Measurements from ENCODE around the gene NEK7.

The NEK7 gene

DNA sequence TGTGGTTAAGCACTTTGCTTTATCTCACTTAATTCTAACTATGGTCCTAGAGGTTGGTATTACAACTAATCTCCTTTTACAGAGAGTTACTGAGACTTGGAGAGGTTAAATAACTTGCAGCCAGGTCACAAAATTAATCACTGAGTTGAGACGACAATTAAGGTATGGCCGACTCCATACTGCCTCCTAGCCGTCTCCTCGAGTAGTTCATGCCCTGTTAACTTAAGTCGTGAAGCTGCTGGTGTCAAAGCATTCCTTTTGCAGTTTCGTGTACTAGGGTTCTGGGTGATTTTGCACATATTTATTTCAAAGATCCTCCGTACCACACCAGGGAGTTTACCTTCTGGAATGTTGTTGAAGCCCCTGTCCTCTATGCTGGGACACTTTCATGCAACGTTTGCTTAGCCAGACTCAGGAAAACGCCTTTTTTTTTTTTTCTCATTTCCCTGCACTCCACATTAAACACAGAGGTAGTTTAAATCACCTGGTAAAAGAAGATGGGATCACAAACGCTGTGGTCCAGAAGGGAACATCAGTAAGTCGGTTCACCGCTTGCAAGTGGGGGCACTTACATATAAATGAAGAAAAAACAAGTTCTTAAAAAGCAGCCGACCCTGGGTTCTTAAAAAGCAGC is 570 bp upstream of the NEK7 start:
- Mint-ChIP-seq H3K4me3 (peak overlapping the region; percentile 80), H3K27ac (peak overlapping the region; percentile 93), H3K4me1 (ENCODE audit: low read depth) (peaks cover 39% of the 10 kb centered on the region), H3K36me3 (ENCODE audit: low read depth) (peaks cover 17% of the 10 kb centered on the region), H3K9me3 (no peaks in the 10 kb centered on the region), H3K27me3 (no peaks in the 10 kb centered on the region)
- intact Hi-C loops (cut with micrococcal nuclease) = loop anchor here (5.0 to 10.0 kb wide), 3 partner anchors 76 to 309 kb away; partner anchors contain the start of gene LHX9

DNA sequence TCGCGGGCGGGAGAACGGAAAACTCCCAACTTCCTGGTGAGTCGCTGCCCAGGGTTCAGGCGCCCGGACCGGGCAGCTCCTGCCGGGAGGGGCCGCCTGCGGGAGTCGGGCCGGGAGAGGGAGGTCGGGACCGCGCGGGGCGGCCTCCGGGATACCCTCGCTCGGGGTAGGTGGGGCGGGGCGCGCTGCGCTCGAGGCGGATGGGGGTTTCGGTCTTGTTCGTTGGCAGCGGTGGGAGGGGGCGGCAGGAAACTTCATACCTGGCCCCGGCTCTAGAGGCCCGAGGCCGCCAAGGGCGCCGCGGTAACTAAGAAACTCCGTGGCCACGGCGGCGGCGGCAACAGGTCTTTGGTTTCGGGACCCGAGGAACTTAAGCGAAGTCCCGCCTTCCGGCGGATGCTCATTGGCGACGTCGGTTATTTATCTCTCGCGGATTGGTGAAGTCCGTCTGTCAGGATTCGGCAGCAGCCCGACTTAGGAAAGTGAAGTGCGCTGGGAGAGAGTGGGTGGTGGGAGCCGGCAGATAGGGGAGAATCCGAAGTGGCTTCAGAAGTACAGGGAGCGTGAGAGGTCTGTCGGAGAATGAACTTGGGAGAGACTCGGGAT is 546 bp downstream of the NEK7 start:
- Mint-ChIP-seq H3K27me3 (no peaks in the 10 kb centered on the region), H3K9me3 (no peaks in the 10 kb centered on the region), H3K27ac (peak overlapping the region; percentile 93), H3K4me3 (peak overlapping the region; percentile 93), H3K4me1 (ENCODE audit: low read depth) (peaks cover 49% of the 10 kb centered on the region), H3K36me3 (ENCODE audit: low read depth) (peaks cover 17% of the 10 kb centered on the region)
- intact Hi-C loops (cut with micrococcal nuclease) = loop anchor here (5.0 to 10.0 kb wide), 3 partner anchors 75 to 307 kb away; partner anchors contain the start of gene LHX9

DNA sequence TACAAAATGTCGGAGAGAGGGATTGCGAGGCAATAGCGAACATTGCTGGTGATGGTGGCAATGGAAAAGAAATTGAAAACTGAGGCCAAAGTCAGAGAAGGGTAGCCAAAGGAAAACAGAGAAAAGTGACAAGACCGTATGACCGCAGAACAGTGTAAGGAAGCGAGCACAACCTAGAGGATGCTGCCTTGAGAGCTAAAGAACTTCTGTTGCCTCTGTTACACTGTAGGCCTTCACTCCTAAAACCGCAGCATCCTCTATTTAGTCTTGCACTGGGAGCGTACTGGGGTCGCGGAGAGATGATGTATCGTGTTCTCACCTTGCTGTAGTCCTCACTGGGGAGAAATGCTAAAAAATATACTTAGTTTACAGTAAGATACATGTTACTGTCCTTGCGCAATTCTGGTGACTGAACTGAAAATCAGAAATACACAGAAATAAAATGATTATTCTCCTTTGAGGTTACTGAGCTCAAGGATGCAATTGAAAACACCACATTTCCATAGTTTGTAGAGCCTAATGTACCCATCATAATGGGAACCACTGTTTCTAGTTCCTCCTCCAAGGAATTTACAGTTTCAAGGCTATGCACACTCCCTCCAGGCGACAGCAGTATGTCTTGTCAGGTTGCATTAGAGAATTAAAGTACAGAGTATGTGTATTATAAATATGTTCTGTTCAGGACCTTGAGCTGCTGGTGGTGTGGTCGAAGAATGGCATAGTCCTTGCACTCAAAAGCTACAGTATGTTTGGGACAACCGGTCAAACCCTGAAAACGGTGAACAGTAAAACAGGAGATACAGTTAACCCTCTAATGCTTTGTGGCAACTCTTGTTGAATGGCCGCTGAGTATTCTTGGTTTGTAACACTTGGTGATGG is 1.3 kb downstream of the NEK7 start:
- no peaks in the 10 kb centered on the region for H3K9me3 Mint-ChIP-seq
- peak overlapping the region; percentile 93 for H3K27ac Mint-ChIP-seq
- intact Hi-C loops (cut with micrococcal nuclease) = loop anchor here (2.0 to 10.0 kb wide), 4 partner anchors 74 to 525 kb away; partner anchors contain the start of gene LHX9
- H3K27me3 Mint-ChIP-seq = no peaks in the 10 kb centered on the region
- peaks cover 17% of the 10 kb centered on the region for H3K36me3 Mint-ChIP-seq (ENCODE audit: low read depth)
- peak overlapping the region; percentile 93 for H3K4me3 Mint-ChIP-seq
- H3K4me1 Mint-ChIP-seq (ENCODE audit: low read depth) = peaks cover 55% of the 10 kb centered on the region

DNA sequence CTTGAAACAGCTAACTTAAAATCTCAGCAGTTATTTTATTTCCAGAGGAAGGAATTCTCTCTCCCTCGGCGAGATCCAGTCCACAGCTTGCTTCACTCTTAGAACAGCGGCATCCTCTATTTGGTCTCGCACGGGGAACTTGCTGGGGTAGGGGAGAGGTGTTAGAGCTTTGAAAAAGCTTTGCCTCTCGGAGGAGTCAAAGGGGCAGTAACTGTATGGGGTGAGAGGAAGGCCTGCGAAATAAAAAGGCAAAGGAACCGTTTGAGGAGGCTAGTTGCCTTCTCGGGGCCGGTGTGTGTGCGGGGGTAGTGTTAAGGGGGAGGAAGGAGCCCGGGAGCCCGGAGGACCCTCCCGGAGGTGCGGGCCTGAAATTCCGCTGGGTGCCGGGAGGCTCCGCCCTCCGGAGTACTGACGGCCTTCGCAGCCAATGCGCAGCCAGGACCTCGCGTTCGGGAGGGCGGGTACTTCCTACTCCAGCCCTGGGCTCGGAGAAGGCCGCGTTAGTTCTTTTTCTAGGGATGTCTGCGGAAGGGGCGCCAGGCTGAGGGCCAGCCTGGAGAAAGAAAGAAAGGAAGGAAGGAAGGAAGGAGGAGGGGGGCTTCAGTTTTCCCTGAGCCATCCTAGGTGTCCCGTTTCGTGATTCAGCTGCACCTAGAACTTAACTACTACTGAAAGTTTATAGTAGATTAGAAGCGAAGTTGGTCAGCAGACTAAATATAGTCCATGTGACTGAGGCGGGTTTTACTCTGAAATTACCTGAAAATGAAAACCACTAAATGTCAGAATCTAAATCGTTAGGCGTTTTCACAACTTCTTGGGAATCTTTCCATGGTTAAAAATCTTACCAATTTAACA is 2.2 kb downstream of the NEK7 start:
- no peaks in the 10 kb centered on the region for H3K27me3 Mint-ChIP-seq
- H3K4me3 Mint-ChIP-seq = peak overlapping the region; percentile 93
- no peaks in the 10 kb centered on the region for H3K9me3 Mint-ChIP-seq
- H3K4me1 Mint-ChIP-seq (ENCODE audit: low read depth) = peaks cover 55% of the 10 kb centered on the region
- H3K27ac Mint-ChIP-seq = peak overlapping the region; percentile 93
- intact Hi-C loops (cut with micrococcal nuclease) = loop anchor here (2.0 to 10.0 kb wide), 4 partner anchors 73 to 524 kb away; partner anchors contain the start of gene LHX9
- H3K36me3 Mint-ChIP-seq (ENCODE audit: low read depth) = peaks cover 17% of the 10 kb centered on the region

DNA sequence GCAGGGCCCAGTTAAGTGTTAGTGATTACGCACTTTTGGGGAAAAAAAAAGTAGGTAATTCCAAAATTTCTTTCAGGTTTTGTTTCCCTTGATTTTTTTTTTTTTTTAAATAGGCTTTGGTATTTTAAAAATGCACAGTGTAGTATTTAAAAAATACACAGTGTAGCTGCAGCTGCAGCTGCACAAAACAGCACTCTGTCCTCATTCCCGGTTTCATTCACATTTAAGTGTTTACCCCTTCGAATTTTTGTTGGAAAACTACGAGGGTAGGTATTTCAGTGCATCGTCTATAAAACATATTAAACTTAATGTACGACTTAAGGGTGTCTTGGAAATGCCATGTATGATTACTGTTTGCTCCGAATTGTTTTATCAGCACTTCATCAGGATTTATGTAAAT is 3.4 kb downstream of the NEK7 start:
- H3K27ac Mint-ChIP-seq = no peak overlapping the region
- intact Hi-C loops (cut with micrococcal nuclease) = no loop called here
- no peak overlapping the region for H3K4me3 Mint-ChIP-seq

DNA sequence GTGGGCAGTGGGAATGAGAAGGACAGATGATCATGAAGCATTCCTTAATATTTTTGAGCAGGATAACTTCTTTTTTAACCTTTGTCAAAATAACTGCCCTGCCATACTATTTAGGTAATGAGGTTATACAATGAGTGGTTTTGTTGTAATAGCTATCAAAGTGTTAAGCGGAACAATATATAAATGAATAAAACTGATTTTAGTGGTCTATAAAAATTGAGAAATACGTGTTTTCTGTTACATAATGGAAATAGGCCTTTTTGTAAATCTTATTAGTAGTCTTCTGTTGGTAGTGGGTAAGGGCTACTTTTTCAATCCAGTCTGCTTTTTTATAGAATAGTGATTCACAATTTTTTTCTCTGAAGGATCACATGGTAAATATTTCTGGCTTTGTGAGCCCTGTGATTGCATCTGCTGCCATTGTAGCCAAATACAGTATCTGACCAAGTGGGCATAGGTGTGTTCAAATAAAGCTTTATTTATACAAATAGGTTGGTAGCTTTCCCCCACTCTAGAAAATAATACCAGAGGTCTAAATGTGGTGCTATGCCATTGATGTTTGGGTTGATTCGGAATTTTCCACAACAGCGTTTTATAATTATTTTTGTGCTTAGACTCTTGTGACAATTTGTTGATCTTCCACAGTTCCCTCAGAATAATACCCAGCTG is 4.3 kb downstream of the NEK7 start:
- H3K27ac Mint-ChIP-seq = peak overlapping the region; percentile 74
- H3K27me3 Mint-ChIP-seq = no peaks in the 10 kb centered on the region
- peaks cover 60% of the 10 kb centered on the region for H3K4me1 Mint-ChIP-seq (ENCODE audit: low read depth)
- peaks cover 22% of the 10 kb centered on the region for H3K36me3 Mint-ChIP-seq (ENCODE audit: low read depth)
- H3K9me3 Mint-ChIP-seq = no peaks in the 10 kb centered on the region
- H3K4me3 Mint-ChIP-seq = no peak overlapping the region
- intact Hi-C loops (cut with micrococcal nuclease) = no loop called here

More for the DNA sequence above, 3.4 kb downstream of the NEK7 start:
- Mint-ChIP-seq H3K9me3 (no peaks in the 10 kb centered on the region), H3K36me3 (ENCODE audit: low read depth) (peaks cover 21% of the 10 kb centered on the region), H3K4me1 (ENCODE audit: low read depth) (peaks cover 60% of the 10 kb centered on the region), H3K27me3 (no peaks in the 10 kb centered on the region)

DNA sequence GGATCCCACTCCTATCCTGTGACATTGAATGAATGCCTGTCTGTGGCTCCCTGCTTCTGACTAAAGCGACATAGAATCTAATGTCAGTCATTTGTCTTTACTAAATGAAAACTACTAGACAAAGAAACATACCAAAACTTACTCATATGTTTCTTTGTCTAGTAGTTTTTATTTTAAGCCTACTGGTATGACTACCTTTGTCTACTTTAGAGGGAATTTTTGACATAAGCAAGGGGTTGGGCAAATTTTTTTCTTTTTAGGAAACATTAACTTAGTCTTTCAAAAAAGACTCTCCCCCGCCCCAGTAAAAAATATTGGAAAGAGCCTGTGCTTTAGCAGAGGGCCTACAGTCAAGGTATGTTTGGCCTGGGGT is 4.9 kb downstream of the NEK7 start:
- no peaks in the 10 kb centered on the region for H3K27me3 Mint-ChIP-seq
- peaks cover 22% of the 10 kb centered on the region for H3K36me3 Mint-ChIP-seq (ENCODE audit: low read depth)
- intact Hi-C loops (cut with micrococcal nuclease) = no loop called here
- H3K9me3 Mint-ChIP-seq = no peaks in the 10 kb centered on the region
- H3K4me1 Mint-ChIP-seq (ENCODE audit: low read depth) = peaks cover 63% of the 10 kb centered on the region
- peak overlapping the region; percentile 74 for H3K27ac Mint-ChIP-seq
- no peak overlapping the region for H3K4me3 Mint-ChIP-seq

DNA sequence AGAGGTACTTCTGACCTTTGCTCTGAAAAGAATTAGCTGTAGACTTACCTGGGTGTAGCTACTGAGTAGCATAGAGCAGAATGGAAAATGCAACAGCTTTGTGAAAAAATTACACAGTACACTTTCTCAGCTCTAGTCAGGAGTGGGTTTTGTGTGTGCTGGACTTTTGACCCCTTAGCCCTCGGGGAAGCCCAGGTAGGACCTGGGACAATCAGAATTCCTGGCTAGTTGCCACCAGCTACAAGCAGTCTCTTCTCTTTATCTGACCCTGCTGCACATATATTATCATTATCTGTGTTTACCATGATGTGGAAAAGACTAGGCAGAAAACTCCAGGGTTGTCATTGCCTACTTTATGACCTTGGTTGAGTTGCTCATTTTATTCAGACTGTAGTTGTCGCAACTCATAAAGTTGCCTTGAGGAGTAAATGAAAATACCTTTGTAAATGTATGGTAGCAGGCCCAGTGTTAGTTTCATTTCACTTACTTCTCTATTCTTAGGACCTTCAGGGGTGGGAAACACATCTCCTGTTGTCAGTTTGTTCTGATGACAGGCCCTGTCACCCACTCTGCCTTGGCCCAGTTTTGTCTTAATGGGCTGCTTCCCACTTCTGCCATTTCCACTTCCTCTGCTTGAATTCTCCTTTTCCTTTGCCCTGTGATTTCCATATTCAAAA is 5.4 kb downstream of the NEK7 start:
- Mint-ChIP-seq H3K27me3 (no peaks in the 10 kb centered on the region), H3K36me3 (ENCODE audit: low read depth) (peaks cover 20% of the 10 kb centered on the region), H3K9me3 (no peaks in the 10 kb centered on the region), H3K27ac (peak overlapping the region; percentile 74), H3K4me3 (peak overlapping the region; percentile 28), H3K4me1 (ENCODE audit: low read depth) (peaks cover 67% of the 10 kb centered on the region)
- intact Hi-C loops (cut with micrococcal nuclease) = no loop called here

DNA sequence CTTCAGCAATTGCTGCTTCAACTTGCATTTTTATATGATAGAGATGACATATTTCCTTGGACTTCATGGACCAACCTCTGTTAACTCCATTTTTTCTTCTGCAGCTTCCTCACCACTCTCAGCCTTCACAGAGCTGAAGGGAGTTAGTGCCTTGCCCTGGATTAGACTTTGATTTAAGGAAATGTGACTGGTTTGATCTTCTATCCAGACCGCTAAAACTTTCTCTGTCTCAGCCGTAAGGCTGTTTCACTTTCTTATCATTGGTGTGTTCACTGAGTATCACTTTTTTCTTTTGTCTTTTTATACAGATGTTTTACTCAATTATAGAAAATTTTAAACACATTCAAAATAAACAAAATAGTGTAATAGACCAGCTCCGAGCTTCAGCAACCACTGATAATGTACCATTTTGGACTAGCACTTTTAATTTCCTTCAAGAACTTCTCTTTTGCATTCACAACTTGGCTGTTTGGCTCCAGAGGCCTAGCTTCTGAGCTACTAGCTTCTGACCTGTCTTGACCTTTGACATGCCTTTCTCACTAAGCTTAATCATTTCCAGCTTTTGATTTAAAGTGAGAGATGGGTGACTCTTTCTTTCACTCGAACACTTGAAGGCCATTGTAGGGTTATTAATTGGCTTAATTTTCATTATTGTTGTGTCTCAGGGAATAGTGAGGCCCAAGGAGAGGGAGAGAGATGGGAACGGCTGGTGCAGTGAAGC is 9.3 kb downstream of the NEK7 start:
- peaks cover 64% of the 10 kb centered on the region for H3K4me1 Mint-ChIP-seq (ENCODE audit: low read depth)
- intact Hi-C loops (cut with micrococcal nuclease) = no loop called here
- H3K4me3 Mint-ChIP-seq = no peak overlapping the region
- peaks cover 11% of the 10 kb centered on the region for H3K36me3 Mint-ChIP-seq (ENCODE audit: low read depth)
- H3K27me3 Mint-ChIP-seq = no peaks in the 10 kb centered on the region
- no peaks in the 10 kb centered on the region for H3K9me3 Mint-ChIP-seq
- no peak overlapping the region for H3K27ac Mint-ChIP-seq

DNA sequence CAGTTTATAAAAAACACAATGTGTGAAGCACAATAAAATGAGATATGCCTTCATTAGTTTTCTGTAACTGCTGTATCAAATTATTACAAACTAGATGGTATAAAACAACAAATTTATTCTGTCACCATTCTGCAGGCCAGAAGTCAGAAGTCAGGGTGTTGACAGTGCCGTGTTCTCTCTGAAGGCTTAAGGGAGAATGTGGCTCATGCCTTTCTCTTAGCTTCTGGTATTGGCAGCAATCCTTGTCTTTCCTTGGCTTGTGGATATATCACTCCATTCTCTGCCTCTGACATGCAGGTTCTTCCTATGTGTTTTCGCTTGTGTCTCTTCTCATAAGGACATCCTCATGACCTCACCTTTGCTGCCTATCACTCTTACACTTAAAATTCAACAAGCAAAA is 10.1 kb downstream of the NEK7 start:
- Mint-ChIP-seq H3K27ac (no peak overlapping the region), H3K27me3 (no peaks in the 10 kb centered on the region), H3K4me3 (no peak overlapping the region), H3K9me3 (no peaks in the 10 kb centered on the region), H3K36me3 (ENCODE audit: low read depth) (peaks cover 11% of the 10 kb centered on the region), H3K4me1 (ENCODE audit: low read depth) (peaks cover 63% of the 10 kb centered on the region)
- intact Hi-C loops (cut with micrococcal nuclease) = no loop called here

DNA sequence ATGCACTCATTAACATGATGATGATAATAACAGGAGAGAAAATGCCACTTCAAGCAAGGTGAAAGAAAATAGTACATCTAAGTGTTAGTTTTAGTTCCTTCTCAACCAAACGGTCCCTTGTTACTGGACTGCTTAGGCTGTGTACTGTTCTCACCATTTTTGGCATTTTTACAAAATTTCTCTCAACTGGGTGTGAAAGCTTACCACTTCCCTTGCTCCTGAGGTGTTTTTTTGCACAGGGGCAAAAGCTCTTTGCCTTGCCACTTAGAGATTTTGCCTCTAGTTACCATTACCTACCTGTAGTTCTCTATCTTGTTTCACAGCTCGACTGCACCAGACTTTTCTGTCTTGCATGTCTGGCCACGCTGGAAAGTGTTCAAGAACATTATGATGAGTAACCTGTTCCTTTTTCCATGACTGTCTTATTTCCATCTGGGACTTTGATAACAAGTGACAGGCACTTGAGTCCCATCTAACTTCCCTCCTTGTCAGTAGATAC is 10.7 kb downstream of the NEK7 start:
- intact Hi-C loops (cut with micrococcal nuclease) = no loop called here
- H3K4me1 Mint-ChIP-seq (ENCODE audit: low read depth) = peaks cover 63% of the 10 kb centered on the region
- H3K27me3 Mint-ChIP-seq = no peaks in the 10 kb centered on the region
- peaks cover 11% of the 10 kb centered on the region for H3K36me3 Mint-ChIP-seq (ENCODE audit: low read depth)
- H3K9me3 Mint-ChIP-seq = no peaks in the 10 kb centered on the region
- no peak overlapping the region for H3K27ac Mint-ChIP-seq
- no peak overlapping the region for H3K4me3 Mint-ChIP-seq

DNA sequence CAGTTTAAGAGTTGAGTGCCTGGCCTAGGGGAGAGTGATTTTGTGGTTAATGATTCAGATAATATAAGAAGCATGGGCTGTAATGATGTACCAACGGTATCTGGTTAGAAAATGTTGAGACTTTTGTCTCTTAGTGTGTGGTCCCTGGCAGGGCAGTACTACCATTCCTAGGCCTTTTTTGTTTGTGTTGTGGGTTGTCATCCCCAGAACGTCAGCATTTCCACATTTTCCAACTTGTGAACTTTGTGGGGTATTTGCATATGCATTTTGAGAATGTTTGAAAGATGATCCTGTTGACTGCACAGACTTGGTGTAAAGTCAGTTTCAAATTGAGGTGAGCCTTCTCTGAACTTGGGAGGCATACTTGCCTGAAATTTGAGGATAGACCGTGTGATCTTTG is 11.4 kb downstream of the NEK7 start:
- Mint-ChIP-seq H3K27me3 (no peaks in the 10 kb centered on the region), H3K36me3 (ENCODE audit: low read depth) (peaks cover 11% of the 10 kb centered on the region), H3K4me3 (no peak overlapping the region), H3K27ac (no peak overlapping the region), H3K4me1 (ENCODE audit: low read depth) (peaks cover 66% of the 10 kb centered on the region), H3K9me3 (no peaks in the 10 kb centered on the region)
- intact Hi-C loops (cut with micrococcal nuclease) = no loop called here
